Neural cell (in vitro differentiated cells): Measurements from ENCODE around the gene CFAP20DC. TPM values are rescaled to one million over a fixed set of nuclear protein-coding genes. Genes with fewer than 3 reads are reported as not detected.

Experiments used
- H2AFZ ChIP-seq: fragments of 200-600, 300-800 bp; sonication (generic), shearing (Covaris generic); 2 replicates; pipeline ENCODE4 v1.6.0; 2014; ENCODE audit warnings: low read depth, mild to moderate bottlenecking, antibody characterized with exemption, low read length, moderate library complexity
- H3F3A ChIP-seq: fragments of 200-600 bp; shearing (Covaris generic); 2 replicates; pipeline ENCODE4 v1.6.1; 2016; ENCODE audit warnings: mild to moderate bottlenecking, moderate library complexity, mixed read lengths, antibody characterized with exemption, low read length; ENCODE audit not compliant: insufficient read depth, poor library complexity, severe bottlenecking
- H3K27ac ChIP-seq: fragments of 200-600, 300-800 bp; sonication (generic), shearing (Covaris generic); 2 replicates; pipeline ENCODE4 v1.5.1; 2014; ENCODE audit warnings: mild to moderate bottlenecking, low read length, moderate library complexity
- H3K27me3 ChIP-seq: fragments of 300-800, 200-600 bp; sonication (generic), shearing (Covaris generic); 2 replicates; pipeline ENCODE4 v1.6.0; 2014; ENCODE audit warnings: mild to moderate bottlenecking, low read depth, low read length, moderate library complexity; ENCODE audit not compliant: insufficient read depth
- H3K36me3 ChIP-seq: fragments of 300-800, 200-600 bp; sonication (generic), shearing (Covaris generic); 2 replicates; pipeline ENCODE4 v1.5.1; 2014; ENCODE audit warnings: mild to moderate bottlenecking, antibody characterized with exemption, low read length, moderate library complexity; ENCODE audit not compliant: insufficient read depth
- H3K4me2 ChIP-seq: fragments of 300-800, 200-600 bp; sonication (generic), shearing (Covaris generic); 2 replicates; pipeline ENCODE4 v1.6.0; 2014; ENCODE audit warnings: mild to moderate bottlenecking, low read length
- H3K4me3 ChIP-seq: fragments of 300-800, 200-600 bp; sonication (generic), shearing (Covaris generic); 2 replicates; pipeline ENCODE4 v1.5.1; 2014; ENCODE audit warnings: mild to moderate bottlenecking, low read length, moderate library complexity
- H3K79me2 ChIP-seq: fragments of 200-600 bp; shearing (Covaris generic); replicated peaks from 2 replicates; pipeline ENCODE4 v1.6.0; 2014; ENCODE audit warnings: mild to moderate bottlenecking, low read length, moderate library complexity; ENCODE audit not compliant: insufficient read depth
- H3K9ac ChIP-seq: fragments of 300-800, 200-600 bp; sonication (generic), shearing (Covaris generic); 2 replicates; pipeline ENCODE4 v1.6.1; 2016; ENCODE audit warnings: mild to moderate bottlenecking, low read length, mixed read lengths
- H3K9me2 ChIP-seq: fragments of 200-600 bp; shearing (Covaris generic); 2 replicates; pipeline ENCODE4 v1.6.1; 2016; ENCODE audit warnings: mild to moderate bottlenecking, low read length, mixed read lengths; ENCODE audit not compliant: insufficient read depth
- H3K9me3 ChIP-seq: fragments of 200-600, 300-800 bp; sonication (generic), shearing (Covaris generic); 2 replicates; pipeline ENCODE4 v1.6.1; 2016; ENCODE audit warnings: mild to moderate bottlenecking, mixed run types, low read length, moderate library complexity, mixed read lengths
- H4K20me1 ChIP-seq: fragments of 200-600 bp; shearing (Covaris generic); 2 replicates; pipeline ENCODE4 v1.6.1; 2016; ENCODE audit warnings: mild to moderate bottlenecking, mixed run types; ENCODE audit not compliant: insufficient read depth
- EP300 ChIP-seq: fragments of 450-650 bp; conservative IDR thresholded peaks from 2 replicates; pipeline ENCODE4 v1.6.1; 2014; ENCODE audit warnings: antibody characterized with exemption, mild to moderate bottlenecking, moderate library complexity; ENCODE audit not compliant: poor library complexity, severe bottlenecking
- EZH2 ChIP-seq: fragments of 200-600, 300-800 bp; shearing (Covaris generic), sonication (generic); IDR thresholded peaks from 2 replicates; pipeline ENCODE4 v1.6.1; 2014; ENCODE audit warnings: antibody characterized with exemption, low read length, borderline replicate concordance, mild to moderate bottlenecking; ENCODE audit not compliant: insufficient read depth, poor library complexity, severe bottlenecking
- MXI1 ChIP-seq: fragments of 450-650 bp; conservative IDR thresholded peaks from 2 replicates; pipeline ENCODE4 v1.6.1; 2014; ENCODE audit warnings: antibody characterized with exemption, mild to moderate bottlenecking; ENCODE audit not compliant: poor library complexity, severe bottlenecking
- POLR2AphosphoS5 ChIP-seq: IDR thresholded peaks from 2 replicates; pipeline ENCODE4 v1.6.1; 2012
- RAD21 ChIP-seq: fragments of 450-650 bp; conservative IDR thresholded peaks from 2 replicates; pipeline ENCODE4 v1.6.1; 2014; ENCODE audit warnings: antibody characterized with exemption, mild to moderate bottlenecking, moderate library complexity
- REST ChIP-seq: IDR thresholded peaks from 2 replicates; pipeline ENCODE4 v1.6.1; 2012; ENCODE audit warnings: borderline replicate concordance
- SMC3 ChIP-seq: fragments of 450-650 bp; conservative IDR thresholded peaks from 2 replicates; pipeline ENCODE4 v1.6.1; 2014; ENCODE audit warnings: antibody characterized with exemption, mild to moderate bottlenecking, moderate library complexity; ENCODE audit not compliant: poor library complexity
- TAF1 ChIP-seq: IDR thresholded peaks from 2 replicates; pipeline ENCODE4 v1.6.1; 2012; ENCODE audit warnings: low read depth
- polyA plus RNA-seq: library from polyadenylated mRNA; depleted of rRNA; stranded (reverse); fragments of >200 nt; gene quantifications from 2 replicates; pipeline ENCODE4 v1.2.3, GENCODE V29; 2014
- TF ChIP-seq, protein P1 (sequence below): fragments of 450-650 bp; IDR thresholded peaks from 2 replicates; pipeline ENCODE4 v1.5.1; 2014; ENCODE audit warnings: antibody characterized with exemption, mild to moderate bottlenecking, moderate library complexity; ENCODE audit not compliant: poor library complexity, severe bottlenecking

The CFAP20DC gene
- polyA plus RNA-seq, 1 donor from 2014 or later = not detected

GRCh38 chr3:59006634-59007517 lies 42.9 kb downstream of the CFAP20DC start:
- Histone ChIP-seq H3K9me2 (no peaks in the 10 kb centered on the region), H3K27me3 (no peaks in the 10 kb centered on the region), H4K20me1 (no peaks in the 10 kb centered on the region), H3K9ac (no peak overlapping the region), H3K4me2 (no peak overlapping the region), H3F3A (no peaks in the 10 kb centered on the region), H3K9me3 (no peaks in the 10 kb centered on the region), H3K4me3 (no peak overlapping the region), H3K36me3 (no peaks in the 10 kb centered on the region), H3K79me2 (no peaks in the 10 kb centered on the region), H2AFZ (no peak overlapping the region), H3K27ac (no peak overlapping the region)
- TF ChIP-seq POLR2AphosphoS5 (no peak), TAF1 (no peak), EP300 (no peak), EZH2 (no peak), MXI1 (no peak), RAD21 (no peak), SMC3 (no peak), REST (no peak)
- TF ChIP-seq, protein P1, sequence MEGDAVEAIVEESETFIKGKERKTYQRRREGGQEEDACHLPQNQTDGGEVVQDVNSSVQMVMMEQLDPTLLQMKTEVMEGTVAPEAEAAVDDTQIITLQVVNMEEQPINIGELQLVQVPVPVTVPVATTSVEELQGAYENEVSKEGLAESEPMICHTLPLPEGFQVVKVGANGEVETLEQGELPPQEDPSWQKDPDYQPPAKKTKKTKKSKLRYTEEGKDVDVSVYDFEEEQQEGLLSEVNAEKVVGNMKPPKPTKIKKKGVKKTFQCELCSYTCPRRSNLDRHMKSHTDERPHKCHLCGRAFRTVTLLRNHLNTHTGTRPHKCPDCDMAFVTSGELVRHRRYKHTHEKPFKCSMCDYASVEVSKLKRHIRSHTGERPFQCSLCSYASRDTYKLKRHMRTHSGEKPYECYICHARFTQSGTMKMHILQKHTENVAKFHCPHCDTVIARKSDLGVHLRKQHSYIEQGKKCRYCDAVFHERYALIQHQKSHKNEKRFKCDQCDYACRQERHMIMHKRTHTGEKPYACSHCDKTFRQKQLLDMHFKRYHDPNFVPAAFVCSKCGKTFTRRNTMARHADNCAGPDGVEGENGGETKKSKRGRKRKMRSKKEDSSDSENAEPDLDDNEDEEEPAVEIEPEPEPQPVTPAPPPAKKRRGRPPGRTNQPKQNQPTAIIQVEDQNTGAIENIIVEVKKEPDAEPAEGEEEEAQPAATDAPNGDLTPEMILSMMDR = no peak

- H3K9me3 ChIP-seq = no peaks in the 10 kb centered on the region
- TF ChIP-seq MXI1 (no peak), EZH2 (no peak), EP300 (no peak)
- H3K79me2 ChIP-seq = no peaks in the 10 kb centered on the region
- no peaks in the 10 kb centered on the region for H3K36me3 ChIP-seq
- no peak overlapping the region for H3K27ac ChIP-seq
- H3K27me3 ChIP-seq = no peaks in the 10 kb centered on the region
- no peak overlapping the region for H3K9ac ChIP-seq
- no peaks in the 10 kb centered on the region for H4K20me1 ChIP-seq
- no peaks in the 10 kb centered on the region for H3K9me2 ChIP-seq
- no peak overlapping the region for H3K4me3 ChIP-seq
- H3K4me2 ChIP-seq = no peak overlapping the region
- no peaks in the 10 kb centered on the region for H3F3A ChIP-seq
- H2AFZ ChIP-seq = no peak overlapping the region
Observed at GRCh38 chr3:59001675-59002074, 48.1 kb downstream of the CFAP20DC start.
